Activated CD4-positive, alpha-beta T cell treated with anti-CD3 and anti-CD28 coated beads, Interleukin-2, Interleukin-4, amounts not matched to agents 100 ng/mL and 50 ng/mL, durations not matched to agents 16 hours and 8 hours (primary cell): Measurements from ENCODE around the gene HS1BP3.

Experiments
- DNase-seq: peaks from one replicate; pipeline ENCODE4 v3.0.0-alpha.2; 2020; ENCODE audit warnings: low spot score

The HS1BP3 gene

DNA sequence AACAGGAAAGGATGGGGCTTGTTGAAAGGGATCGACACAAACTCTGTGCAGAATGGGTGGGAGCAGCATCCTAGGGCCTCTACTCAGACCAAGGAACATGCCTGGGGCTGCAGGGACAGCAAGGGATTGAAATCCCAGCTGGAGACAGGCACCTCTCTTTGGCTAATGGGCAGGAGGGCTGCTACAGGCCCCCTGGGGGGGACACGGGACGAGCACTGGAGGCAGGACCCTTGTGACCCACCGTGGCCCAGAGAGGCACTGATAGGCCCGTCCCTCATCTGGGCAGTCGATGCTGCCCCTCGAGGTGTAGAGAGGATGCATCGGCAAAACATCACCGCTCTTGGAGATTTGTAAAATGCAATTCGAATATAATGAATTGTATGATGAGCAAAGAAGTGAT, 5.1 kb downstream of the HS1BP3 start:
- DNase-seq = no peak

DNA sequence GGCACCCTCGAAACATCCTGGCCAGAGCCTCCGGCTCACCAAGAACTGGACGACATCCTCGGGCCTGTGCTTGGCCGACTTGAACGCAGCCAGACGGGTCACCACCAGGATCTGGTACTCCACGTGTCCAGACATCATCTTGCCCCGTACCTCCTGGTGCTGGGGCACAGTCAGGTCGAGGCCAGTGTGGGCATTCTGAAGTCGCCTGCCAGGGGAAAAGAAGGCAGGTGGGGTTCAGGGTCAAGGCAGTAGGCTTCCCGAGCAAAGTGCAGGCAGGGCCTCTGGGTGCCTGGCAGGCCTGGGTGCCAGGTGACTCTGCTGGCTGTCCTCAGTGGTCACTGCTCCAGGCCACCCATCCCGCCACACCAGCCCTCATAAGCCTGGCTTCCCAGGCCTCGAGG, 5.6 kb downstream of the HS1BP3 start:
- no peak for DNase-seq

DNA sequence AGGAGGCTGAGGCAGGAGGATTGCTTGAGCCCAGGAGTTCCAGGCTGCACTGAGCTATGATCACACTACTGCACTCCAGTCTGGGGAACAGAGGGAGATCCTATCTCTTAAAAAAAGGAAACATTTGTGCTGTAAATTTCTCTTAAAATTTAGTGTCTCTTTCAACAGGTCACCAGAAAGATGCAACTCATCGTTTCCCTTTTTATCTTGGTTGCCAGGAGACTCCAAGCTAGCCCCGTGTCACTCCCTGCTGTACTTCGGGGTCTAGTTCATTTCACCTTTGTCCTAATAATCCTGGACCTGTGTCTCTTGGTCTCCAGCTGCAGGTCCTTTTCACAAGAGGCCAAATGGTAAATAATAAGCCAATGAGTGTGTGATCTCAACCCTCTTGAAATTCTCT, 7.1 kb downstream of the HS1BP3 start:
- no peak for DNase-seq

DNA sequence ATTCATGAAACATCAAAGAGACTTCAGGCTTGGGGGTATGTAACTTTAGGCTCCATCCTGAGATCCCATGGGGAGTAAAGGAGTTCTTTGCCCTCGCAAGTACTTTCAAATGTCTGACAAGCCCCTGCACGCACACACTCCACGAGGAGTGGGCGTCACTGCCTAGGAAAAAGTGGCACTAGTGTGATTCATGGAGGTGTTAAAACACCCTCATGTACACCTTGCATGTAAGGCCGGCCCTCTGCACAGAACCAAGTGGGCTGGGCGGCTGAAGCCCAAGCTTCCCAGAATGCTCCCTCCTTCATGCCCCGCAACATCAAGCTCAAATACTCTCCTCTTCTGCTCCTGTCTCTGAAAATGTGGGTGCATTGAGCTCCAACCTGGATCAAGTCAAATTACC, 7.8 kb downstream of the HS1BP3 start:
- no peak for DNase-seq

DNA sequence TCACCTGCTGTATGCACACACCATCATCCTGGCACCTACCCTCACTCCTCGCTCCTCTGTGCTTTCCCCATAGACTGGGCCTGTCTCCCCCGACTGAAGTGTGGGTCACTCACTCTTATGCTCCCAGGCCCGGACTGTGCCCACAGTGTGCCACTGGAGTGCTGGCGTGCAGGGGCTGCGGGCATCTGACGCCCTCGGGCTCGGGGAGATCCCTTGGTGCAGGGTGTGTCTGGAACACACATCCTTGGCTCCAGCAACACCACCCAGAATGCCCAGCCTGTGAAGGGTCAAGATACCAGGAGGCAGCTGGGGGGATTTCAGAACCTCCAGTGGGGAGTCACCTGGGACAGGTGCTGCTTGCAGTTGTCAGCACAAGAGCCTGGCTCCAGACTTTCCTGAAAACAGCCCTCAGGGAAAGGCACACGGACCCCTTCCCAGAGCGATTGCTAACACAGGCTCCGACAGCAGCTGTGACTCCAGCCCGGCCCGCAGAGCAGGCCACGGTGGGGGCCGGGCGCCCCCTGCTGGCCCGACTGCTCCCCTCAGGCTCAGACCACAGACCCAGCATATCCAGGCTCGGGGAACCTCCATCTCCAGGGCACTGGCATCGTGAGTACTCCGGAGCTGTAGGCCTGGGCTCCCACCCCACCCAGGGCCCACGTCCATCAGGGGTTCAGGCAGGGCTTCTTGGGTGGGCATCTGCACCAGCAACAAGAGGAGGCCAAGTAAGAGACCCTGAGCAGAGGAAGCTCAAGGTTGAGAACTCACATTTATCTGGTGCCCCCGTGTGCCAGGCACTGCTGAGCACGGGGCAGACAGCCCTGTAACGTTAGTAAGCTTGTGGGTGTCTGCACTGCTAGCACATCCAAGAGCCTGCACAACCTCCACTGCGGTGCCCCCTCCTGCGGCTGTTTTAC, 8.6 kb downstream of the HS1BP3 start:
- DNase-seq = peak; percentile 73

DNA sequence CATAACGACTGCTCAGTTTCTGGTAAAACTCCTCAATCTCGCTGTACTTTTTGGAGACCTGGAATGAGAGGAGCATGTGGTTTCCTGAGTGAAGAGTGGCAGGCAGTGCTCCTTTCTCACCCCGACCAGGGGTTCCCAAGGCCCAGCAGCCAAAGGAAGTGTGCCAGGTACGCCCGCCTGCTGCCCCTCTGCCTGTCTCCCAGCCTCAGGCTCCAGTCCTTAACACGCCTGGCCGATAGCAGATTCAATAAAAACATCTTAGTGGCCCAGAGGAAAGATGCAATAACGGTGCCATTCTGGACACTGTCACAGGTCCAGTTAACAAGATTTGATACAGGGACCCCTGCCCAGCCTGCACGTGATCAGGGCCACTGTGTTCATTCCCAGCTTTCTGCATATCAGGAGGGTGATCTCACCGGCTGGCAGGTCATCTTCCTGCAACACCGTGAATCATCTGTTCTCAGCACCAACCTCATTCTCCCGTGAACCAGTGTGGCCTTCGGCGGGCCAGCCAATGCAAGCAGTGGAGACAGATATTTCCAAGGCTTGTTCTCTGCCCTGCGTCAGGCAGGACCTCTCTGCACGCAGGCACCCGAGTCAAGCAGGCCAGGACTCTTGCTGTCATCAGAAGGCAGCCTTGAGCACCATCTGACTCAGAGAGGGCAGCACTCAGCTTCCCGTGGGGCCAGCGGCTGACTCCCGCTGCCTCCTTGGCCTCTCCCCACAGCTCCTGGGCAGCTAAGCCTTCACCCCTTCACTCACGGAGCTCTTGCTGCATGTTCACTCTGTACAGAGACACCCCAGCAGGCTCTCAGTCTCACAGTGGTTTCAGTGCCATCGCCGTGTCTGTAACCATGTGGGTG, 9.5 kb downstream of the HS1BP3 start:
- no peak for DNase-seq

DNA sequence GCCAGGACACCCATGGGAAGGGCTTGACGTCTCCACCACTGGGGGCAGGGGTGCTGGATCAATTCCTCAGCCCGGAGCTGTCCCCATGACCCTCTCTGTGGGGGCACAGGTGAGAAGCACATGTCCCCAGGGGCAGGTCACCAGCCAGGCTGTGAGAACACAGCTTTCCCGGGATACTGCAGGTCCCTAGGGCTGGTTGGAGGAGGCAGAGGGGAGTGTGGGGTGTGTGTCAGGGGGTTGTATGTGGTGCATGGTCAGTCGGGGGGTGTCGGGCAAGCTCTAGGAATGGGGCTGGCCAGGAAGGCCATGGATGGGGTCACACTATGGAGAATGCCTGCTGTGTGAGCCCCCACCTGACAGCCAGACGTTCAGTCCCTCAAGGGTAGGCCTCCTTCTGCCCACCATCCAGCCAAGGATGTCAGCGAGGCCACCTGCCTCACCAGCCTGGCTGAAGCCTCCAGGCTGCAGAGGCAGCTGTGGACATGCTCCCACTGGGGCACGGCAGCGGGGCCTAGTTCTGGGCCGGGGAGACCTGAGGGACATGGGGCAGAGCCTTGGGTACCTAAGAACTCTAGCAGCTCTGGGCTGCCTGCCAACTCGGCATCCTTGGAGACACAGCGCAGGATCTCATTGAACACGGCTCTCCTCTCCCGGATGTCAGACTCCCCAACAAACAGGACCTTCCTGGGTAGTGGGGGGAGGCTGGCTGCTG, 10.3 kb downstream of the HS1BP3 start:
- no peak for DNase-seq

DNA sequence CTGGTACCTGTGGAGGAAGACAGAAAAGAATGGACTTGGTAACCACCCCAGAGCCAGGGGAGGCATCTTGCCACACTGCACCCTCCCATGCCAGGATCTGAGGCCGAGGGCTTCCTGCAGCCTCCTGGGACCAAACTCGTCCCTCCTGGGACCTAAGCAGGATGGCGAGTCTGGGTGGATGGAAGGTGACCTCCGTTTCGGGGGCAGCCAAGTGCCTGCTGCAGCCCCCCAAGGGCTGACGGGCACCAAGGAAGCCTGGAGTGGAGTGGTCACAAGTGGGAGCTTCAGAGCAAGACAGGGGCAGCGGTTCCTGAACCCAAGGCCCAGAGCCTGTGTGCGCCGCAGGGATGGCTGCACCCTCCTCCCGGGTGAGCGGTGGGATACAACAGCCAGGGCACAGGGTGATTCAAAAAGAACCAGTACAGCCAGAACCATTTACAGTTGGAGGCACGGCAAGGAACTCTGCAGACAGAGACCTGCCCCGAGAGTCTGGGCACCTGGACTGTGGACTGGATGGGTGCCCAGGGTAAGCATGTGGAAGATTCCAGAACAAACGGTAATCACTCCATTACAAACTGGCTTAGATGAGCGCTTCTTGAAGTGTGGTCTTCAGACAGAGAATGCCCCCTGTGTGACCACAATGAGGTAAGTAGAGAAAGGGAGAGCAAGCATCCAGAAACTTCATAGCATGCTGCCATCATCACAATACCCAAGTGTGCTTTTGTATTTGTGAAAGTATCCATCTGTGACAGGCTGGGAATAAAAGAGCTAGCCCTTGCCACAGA, 12.1 kb downstream of the HS1BP3 start:
- no peak for DNase-seq

DNA sequence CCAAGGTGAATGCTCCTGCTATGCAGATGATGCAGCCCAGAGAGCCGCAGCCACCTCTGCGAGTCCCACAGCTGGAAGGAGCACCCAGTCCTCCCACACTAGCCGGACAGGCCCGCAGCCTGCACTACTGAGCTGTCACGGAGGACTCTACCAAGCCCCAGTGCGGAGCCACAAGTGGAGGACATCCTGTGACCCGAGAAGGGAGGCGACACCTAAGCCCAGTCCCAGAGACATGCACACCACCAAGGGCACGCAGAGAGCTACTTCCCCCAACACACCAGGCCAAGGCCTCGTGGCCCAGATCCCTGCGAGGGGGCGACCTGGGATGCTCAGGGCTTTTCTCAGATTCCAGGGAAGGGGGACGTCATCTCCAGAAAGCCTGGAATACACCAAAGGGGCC, 12.9 kb downstream of the HS1BP3 start:
- no peak for DNase-seq

DNA sequence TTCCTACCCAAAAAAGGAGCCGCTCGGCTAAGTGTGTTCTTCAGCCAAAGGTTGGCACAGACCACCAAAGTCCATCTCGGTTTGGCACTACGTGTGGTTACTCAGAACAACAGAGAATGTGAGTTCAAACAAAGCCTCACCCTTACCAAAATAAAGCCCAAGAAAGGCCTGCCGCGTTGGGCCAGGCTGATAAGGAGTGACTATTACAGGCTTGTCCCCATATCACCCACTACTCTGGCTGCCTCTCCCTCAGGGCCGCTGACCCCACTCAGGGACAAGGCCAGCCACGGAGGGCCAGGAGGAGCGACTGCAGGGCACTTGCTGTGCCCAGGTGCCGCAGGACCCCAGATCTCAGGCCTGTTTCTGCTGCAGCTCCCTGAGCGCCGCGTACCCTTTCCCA, 13.8 kb downstream of the HS1BP3 start:
- no peak for DNase-seq

DNA sequence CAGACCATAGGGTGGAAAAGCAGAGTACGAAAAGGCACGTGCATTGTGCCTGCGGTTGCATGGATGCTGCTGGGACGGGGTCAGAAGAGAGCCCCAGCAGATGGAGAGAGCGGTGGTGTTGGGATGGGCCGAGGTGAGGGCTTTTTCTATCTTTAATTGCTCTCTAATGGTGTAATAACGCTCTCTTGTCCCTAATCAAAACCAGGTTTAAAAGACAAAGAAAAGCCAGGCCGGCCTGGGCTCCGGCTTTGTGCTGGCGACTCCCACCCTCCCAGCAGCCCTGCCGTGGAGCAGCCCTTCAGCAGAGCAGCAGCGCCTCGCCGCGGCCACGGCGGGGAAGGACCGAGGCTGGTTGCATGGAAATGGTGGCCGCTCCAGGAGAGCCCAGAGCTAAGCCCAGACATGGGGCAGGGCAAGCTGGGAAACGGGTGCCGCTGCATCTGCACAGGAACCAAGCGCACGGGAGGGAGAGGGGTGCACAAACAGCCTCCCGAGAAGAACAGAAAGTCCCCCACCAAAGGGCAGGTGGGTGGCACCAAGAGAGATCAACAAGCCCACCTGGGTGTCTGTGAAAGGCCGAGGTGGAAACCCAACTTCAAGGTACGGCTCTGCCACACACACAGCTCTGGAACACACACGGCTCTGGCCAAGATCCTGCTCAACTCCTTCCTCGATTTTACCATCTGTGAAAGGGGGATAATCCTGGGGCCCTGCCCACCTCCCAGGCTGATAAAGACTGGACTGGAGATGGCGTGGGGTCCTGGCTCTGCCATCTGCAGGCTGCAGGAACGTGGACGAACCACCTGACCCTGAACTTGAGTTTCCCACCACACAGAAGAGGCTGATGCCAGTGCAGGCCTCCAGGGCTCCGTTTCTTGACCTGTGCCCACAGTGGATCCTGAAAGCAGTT, 15.0 kb downstream of the HS1BP3 start:
- DNase-seq = peak; percentile 53

DNA sequence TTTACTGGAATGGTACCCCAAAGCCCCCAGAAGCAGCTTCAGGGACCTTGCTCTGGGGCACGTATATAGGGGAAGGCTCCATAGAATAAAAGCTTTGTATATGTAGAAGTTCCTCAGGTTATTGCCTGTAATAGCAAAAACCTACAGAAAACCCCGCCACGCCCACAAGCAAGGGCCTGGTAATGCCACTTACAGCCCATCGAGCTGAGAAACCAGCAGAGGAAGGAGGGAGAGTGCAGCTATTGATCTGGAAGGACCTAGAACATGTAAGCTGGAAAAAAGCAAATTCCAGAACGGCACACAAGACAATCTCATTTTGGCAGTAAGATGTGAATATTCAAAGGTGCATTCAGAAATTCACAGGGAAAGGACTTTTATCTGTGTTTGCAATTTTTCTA, 15.8 kb downstream of the HS1BP3 start:
- DNase-seq = no peak

DNA sequence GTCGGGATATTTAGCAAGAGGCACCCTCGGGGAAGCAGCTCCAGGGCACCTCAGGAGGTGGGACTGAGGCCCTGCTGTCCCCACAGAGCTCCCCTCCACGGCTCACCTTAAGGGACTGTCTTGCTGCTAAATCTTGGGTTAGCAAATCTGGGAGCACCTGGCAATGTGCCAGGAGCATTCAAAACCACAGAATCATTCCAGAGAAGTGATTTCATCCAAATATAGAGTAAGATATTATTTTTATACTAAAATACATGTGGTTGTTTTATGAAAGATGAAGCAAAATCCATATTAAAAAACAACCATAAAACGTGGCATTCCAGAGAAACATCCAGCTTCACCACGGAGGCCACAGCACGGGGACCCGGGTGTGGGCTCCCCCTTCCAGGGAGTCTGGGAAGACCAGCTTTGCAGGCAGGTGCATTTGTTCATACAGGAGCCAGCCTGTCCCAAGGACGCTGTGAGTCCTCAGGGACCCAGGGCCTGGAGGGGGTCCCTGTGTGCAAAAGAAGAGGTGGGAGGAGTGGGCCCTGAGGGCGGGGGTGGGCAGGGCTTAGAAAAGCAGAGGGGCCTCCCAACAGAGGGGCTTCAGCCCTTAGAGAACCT, 16.3 kb downstream of the HS1BP3 start:
- no peak for DNase-seq

DNA sequence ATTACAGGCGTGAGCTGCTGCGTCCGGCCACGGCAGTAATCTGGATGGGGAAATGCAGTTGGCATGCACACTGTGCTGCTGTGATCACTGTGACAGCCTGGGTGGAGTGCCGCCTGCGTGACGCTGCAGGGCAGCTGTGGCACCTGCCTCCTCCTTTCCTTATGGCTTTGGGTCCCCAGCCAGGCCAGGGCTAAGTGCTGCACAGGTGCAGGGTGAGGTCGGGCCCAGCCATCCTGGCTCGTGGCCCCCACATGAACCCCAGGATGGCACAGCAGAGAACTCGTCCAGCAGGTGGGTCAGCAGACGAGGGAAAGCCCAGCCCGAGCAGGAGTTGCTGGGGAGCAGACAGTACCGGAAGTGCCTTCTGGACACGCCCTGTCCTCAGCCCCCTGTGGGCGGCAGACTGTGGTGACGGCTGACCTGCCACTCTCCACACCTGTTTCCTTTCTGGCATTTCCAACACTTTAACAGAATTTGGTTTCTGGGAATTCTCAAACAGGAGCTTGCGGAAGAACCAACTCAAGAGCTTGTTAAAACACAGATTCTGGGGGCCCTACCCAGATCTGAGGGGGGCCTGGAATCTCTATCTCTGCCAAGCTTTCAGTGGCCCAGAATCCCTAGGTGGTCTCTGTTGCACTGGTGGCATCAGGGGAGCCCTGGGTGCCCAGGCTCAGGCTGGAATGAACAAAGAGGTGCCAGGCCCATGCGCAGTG, 16.9 kb downstream of the HS1BP3 start:
- DNase-seq = no peak

DNA sequence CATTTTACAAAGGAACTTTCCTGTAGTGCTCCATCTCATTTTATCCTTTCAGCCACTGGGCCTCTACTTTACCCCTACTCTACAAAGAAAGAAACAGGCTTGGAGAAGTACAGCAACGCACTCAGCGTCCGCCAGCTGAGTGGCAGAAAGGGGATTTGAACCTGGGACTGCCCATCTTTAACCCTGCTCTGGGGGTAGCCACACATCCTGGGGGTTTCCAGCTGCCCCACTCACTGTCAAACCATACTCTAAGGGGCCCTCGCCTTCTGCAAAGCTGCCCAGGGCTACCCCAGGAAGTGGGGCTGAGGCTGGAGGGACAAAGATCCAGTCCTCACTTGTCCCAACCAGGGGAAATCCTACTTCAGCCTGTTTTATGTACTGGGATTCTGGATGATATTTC, 17.9 kb downstream of the HS1BP3 start:
- no peak for DNase-seq

DNA sequence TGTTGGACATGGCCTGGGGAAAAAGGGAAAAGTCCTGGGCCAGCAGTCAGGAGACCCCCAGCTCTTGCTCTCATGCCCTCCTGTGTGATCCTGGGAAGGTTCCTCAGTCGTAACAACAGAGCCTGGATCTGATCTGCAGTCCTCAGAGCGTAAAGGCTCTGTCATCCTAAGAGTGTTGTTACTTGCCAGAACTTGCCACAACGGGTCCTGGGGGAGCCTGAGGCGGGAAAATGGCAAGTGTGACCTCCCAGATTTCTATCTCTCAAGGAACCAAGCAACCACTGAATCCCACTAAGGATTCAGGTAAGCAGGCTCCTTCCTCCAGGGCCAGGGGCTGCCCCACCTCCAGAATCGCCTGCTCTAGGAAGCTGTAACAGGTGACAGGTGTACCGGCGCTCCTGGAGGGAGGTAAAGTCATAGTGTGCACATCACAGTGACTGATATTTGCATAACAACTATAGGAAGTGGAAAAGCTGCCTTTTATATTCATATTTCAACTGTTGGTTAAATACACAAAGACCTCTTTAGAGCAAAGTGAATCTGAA, 18.4 kb downstream of the HS1BP3 start:
- no peak for DNase-seq

DNA sequence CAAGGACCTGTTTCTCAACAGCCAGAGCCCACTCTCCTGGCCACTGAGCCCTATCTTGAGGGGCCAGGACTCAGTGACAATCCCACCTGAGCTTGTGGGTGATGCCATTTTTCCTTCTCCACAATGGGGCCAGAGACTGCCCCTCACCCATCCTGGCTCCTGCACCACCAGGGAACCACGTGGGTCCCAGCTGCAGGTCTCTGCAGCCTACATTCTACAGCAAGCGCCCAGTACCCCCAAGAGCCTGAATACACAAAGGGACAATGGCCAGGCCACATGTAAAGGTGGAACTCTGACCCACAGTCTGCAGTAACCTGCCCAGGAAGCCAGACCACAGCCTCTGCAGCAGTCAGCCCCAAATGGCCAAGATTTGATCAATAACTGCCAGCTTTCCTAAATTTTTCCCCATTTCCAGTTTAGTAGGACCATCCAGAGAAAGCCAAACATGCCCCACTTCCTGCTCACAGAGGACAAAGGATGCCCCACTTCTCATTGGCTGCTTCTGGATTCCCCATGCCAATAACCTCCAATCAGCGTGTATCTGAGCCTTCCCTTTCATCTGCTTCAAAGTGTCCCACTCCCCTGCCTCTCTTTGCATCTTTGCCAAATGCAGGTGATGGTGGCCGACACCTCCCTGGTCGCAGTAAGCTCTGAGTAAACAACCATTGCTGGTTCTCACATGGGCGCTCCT, 19.1 kb downstream of the HS1BP3 start:
- DNase-seq = no peak

DNA sequence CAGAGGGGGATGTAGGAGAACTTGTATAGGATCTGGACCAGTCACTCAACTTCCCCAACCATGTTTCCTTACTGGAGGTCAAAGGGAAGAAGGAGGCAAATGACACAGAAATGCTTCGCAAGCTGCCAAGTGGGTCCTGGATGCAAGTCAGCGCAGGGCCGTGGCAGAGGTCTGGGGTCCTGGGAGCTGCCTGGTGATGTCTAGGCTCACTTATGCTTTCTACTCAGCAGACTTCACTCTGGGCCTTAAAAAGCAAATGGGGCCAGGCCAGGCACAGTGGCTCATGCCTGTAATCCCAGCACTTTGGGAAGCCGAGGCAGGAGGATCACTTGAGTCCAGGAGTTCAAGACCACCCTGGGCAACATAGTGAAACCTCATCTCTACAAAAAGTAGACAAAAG, 19.9 kb downstream of the HS1BP3 start:
- no peak for DNase-seq
